ENCODE results near the gene ABCC9. TPM values are rescaled to one million over a fixed set of nuclear protein-coding genes. Genes with fewer than 3 reads are reported as not detected.

ABCC9 gene
- total RNA-seq, 6 donors from 2014 or later, result 9.4 to 23.4 (median 15.1) TPM

GRCh38 chr12:21763531-21763930 is 177.7 kb downstream of the ABCC9 start:
- Histone ChIP-seq H3K36me3 (no peaks in the 10 kb centered on the region), H3K27me3 (no peaks in the 10 kb centered on the region), H3K27ac (peak overlapping the region in 2 of 4 donors; percentile 26 to 35), H3K9me3 (no peaks in the 10 kb centered on the region), H3K4me3 (no peak overlapping the region), H3K4me1 (no peaks in the 10 kb centered on the region)
- 78 to 94% methylated on average over 1 to 2 of the region's 2 CpGs for WGBS, 2 donors
- TF ChIP-seq EP300 (IDR thresholded peaks at IDR 0.05) (no peak), POLR2A (IDR thresholded peaks at IDR 0.05) (no peak), CTCF (IDR thresholded peaks at IDR 0.05) (no peak), POLR2AphosphoS5 (IDR thresholded peaks at IDR 0.05) (no peak)
- ATAC-seq (ENCODE audit: low FRiP score in 2 of 2) (peak in 1 of 2 donors; percentile 25), DNase-seq (no peak)

GRCh38 chr12:21759737-21760136 is 181.5 kb downstream of the ABCC9 start:
- no peaks in the 10 kb centered on the region for H3K27me3 ChIP-seq
- TF ChIP-seq POLR2A (IDR thresholded peaks at IDR 0.05) (no peak), EP300 (IDR thresholded peaks at IDR 0.05) (no peak), CTCF (IDR thresholded peaks at IDR 0.05) (no peak), POLR2AphosphoS5 (IDR thresholded peaks at IDR 0.05) (no peak)
- H3K36me3 ChIP-seq, result no peaks in the 10 kb centered on the region
- no peaks in the 10 kb centered on the region for H3K4me1 ChIP-seq
- DNase-seq (no peak), ATAC-seq (ENCODE audit: low FRiP score in 2 of 2) (no peak)
- no peaks in the 10 kb centered on the region for H3K9me3 ChIP-seq
- 87 to 91% methylated on average over 5 of the region's 5 CpGs for WGBS, 2 donors
- no peak overlapping the region for H3K27ac ChIP-seq
- no peak overlapping the region for H3K4me3 ChIP-seq

- DNase-seq (no peak), ATAC-seq (ENCODE audit: low FRiP score in 2 of 2) (no peak)
- no peaks in the 10 kb centered on the region for H3K36me3 ChIP-seq
- H3K27ac ChIP-seq, result no peak overlapping the region
- H3K27me3 ChIP-seq, result no peaks in the 10 kb centered on the region
- 57 to 62% methylated on average over 2 of the region's 2 CpGs for WGBS, 2 donors
- H3K4me1 ChIP-seq, result no peaks in the 10 kb centered on the region
- no peaks in the 10 kb centered on the region for H3K9me3 ChIP-seq
- no peak overlapping the region for H3K4me3 ChIP-seq
- TF ChIP-seq CTCF (IDR thresholded peaks at IDR 0.05) (no peak), POLR2A (IDR thresholded peaks at IDR 0.05) (no peak), EP300 (IDR thresholded peaks at IDR 0.05) (no peak), POLR2AphosphoS5 (IDR thresholded peaks at IDR 0.05) (no peak)
Measured at GRCh38 chr12:21757735-21758134, 183.5 kb downstream of the ABCC9 start.

- DNase-seq, result no peak
- H3K4me1 ChIP-seq, result no peaks in the 10 kb centered on the region
- H3K4me3 ChIP-seq, result no peak overlapping the region
- no peaks in the 10 kb centered on the region for H3K9me3 ChIP-seq
- H3K36me3 ChIP-seq, result no peaks in the 10 kb centered on the region
- TF ChIP-seq EP300 (IDR thresholded peaks at IDR 0.05) (no peak), POLR2AphosphoS5 (IDR thresholded peaks at IDR 0.05) (no peak), CTCF (IDR thresholded peaks at IDR 0.05) (no peak), POLR2A (IDR thresholded peaks at IDR 0.05) (no peak)
- no peak overlapping the region for H3K27ac ChIP-seq
- no peak for ATAC-seq (ENCODE audit: low FRiP score in 2 of 2)
- 89 to 92% methylated on average over 4 of the region's 4 CpGs for WGBS, 2 donors
- no peaks in the 10 kb centered on the region for H3K27me3 ChIP-seq
Measured at GRCh38 chr12:21756699-21757098, 184.5 kb downstream of the ABCC9 start.

GRCh38 chr12:21751517-21751916 is 189.7 kb downstream of the ABCC9 start:
- peaks cover 0 to 6% (median 0%) of the 10 kb centered on the region in 4 donors for H3K4me1 ChIP-seq
- 20% methylated on average over 4 of the region's 4 CpGs for WGBS, 2 donors

More at GRCh38 chr12:21751517-21751916, 189.7 kb downstream of the ABCC9 start:
- H3K4me3 ChIP-seq, result no peak overlapping the region
- DNase-seq (no peak), ATAC-seq (ENCODE audit: low FRiP score in 2 of 2) (no peak)
- H3K36me3 ChIP-seq, result no peaks in the 10 kb centered on the region
- H3K9me3 ChIP-seq, result no peaks in the 10 kb centered on the region
- H3K27me3 ChIP-seq, result no peaks in the 10 kb centered on the region
- TF ChIP-seq CTCF (IDR thresholded peaks at IDR 0.05), result no peak
- no peak for TF ChIP-seq EP300 (IDR thresholded peaks at IDR 0.05)
- no peak for TF ChIP-seq POLR2A (IDR thresholded peaks at IDR 0.05)
- no peak for TF ChIP-seq POLR2AphosphoS5 (IDR thresholded peaks at IDR 0.05)
- H3K27ac ChIP-seq, result no peak overlapping the region
